ENCODE results near the gene TRAP1.

Gene TRAP1

GRCh38 chr16:3625331-3625730 is 92.0 kb downstream of the TRAP1 start:
- DNase-seq (ENCODE audit: extremely low spot score), result no peak
- no peak for TF ChIP-seq FOXM1 (IDR thresholded peaks at IDR 0.05; ENCODE audit: borderline replicate concordance)
- TF ChIP-seq FOXK2 (IDR thresholded peaks at IDR 0.05), result no peak
- TF ChIP-seq LEF1 (IDR thresholded peaks at IDR 0.05; ENCODE audit: borderline replicate concordance), result no peak
- no peak for TF ChIP-seq ZNF384 (IDR thresholded peaks at IDR 0.05)
- no peak for TF ChIP-seq L3MBTL2 (conservative IDR thresholded peaks at IDR 0.05)
- no peak for TF ChIP-seq FOXA1 (IDR thresholded peaks at IDR 0.05)
- TF ChIP-seq, protein P1, sequence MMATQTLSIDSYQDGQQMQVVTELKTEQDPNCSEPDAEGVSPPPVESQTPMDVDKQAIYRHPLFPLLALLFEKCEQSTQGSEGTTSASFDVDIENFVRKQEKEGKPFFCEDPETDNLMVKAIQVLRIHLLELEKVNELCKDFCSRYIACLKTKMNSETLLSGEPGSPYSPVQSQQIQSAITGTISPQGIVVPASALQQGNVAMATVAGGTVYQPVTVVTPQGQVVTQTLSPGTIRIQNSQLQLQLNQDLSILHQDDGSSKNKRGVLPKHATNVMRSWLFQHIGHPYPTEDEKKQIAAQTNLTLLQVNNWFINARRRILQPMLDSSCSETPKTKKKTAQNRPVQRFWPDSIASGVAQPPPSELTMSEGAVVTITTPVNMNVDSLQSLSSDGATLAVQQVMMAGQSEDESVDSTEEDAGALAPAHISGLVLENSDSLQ (IDR thresholded peaks at IDR 0.05), result no peak
- no peak for TF ChIP-seq ELF4 (IDR thresholded peaks at IDR 0.05)
- ChIA-PET POLR2A (no interaction called here), CTCF (no interaction called here)

DNA sequence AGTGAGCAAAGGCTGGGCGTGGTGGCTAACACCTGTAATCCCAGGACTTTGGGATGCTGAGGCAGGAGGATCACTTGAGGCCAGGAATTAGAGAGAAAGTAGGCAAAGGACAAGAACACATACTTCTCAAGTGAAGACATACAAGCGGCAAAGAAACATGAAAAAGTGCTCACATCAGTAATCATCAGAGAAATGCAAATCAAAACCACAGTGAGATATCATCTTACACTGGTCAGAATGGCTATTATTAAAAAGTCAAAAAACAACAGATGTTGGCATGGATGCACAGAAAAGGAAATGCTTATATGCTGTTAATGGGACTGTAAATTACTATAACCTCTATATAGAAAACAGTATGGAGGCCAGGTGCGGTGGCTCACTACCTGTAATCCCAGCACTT is 93.7 kb downstream of the TRAP1 start:
- POLR2A ChIA-PET, result no interaction called here
- DNase-seq (ENCODE audit: extremely low spot score), result no peak
- CTCF ChIA-PET, result no interaction called here
- TF ChIP-seq BHLHE40 (IDR thresholded peaks at IDR 0.05; ENCODE audit: borderline replicate concordance) (no peak), L3MBTL2 (conservative IDR thresholded peaks at IDR 0.05) (no peak), FOXK2 (IDR thresholded peaks at IDR 0.05) (no peak), TARDBP (IDR thresholded peaks at IDR 0.05) (no peak), ZNF384 (IDR thresholded peaks at IDR 0.05) (no peak), CTBP1 (IDR thresholded peaks at IDR 0.05; ENCODE audit: borderline replicate concordance) (no peak), HDGF (IDR thresholded peaks at IDR 0.05; ENCODE audit: borderline replicate concordance) (no peak), ELF4 (IDR thresholded peaks at IDR 0.05) (no peak), FOXM1 (IDR thresholded peaks at IDR 0.05; ENCODE audit: borderline replicate concordance) (no peak), ARNT (IDR thresholded peaks at IDR 0.05) (no peak), FOXA1 (IDR thresholded peaks at IDR 0.05) (no peak), LEF1 (IDR thresholded peaks at IDR 0.05; ENCODE audit: borderline replicate concordance) (no peak), SUZ12 (IDR thresholded peaks at IDR 0.05) (no peak), NFRKB (IDR thresholded peaks at IDR 0.05) (no peak), SP1 (IDR thresholded peaks at IDR 0.05) (no peak)
- TF ChIP-seq, protein P1 (IDR thresholded peaks at IDR 0.05), result no peak

GRCh38 chr16:3618769-3619141 is 98.6 kb downstream of the TRAP1 start:
- ChIA-PET POLR2A (no interaction called here), CTCF (no interaction called here)
- no peak for DNase-seq (ENCODE audit: extremely low spot score)
- TF ChIP-seq SP1 (IDR thresholded peaks at IDR 0.05) (no peak), BHLHE40 (IDR thresholded peaks at IDR 0.05; ENCODE audit: borderline replicate concordance) (no peak), ELF4 (IDR thresholded peaks at IDR 0.05) (no peak), ARNT (IDR thresholded peaks at IDR 0.05) (no peak)
- TF ChIP-seq, protein P1 (IDR thresholded peaks at IDR 0.05), result no peak

DNA sequence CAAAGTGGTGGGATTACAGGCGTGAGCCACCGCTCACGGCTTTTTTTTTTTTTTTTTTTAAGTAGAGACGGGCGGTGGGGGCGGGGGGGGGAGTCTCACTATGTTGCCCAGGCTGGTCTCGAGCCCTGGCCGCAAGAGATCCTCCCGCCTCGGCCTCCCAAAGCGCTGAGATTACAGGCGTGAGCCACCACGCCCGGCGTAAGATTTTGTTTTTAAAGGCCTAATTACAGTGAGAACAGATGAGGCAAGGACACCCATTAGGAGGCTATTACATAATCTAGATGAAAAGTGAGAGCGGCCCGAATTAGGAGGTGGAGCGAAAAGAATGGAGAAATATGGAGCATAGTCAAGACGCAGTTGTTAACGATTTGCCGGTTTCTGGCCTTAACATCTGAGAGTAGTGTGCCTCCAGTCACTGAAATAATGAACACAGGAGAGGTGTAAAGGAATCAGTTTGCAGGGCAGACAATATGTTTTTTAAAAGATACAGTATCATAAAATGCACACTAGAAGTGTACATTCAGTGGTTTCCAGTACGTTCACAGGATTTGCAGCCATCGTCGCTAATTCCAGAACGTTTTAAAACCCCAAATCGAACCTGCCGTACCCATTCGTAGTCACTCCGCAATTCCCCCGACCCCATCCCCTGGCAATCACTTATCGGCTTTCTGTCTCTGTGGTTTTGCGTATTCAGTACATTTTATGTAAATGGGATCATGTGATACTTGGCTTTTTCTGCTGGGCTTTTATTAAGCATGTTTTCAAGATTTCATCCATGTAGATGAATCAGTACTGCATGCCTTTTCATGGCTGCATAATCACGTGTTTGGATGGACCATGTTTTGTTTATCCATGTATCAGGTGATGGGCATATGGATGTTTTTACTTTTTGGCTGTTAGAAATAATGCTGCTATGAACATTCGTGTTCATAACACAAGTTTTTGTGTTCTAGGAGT is 104.5 kb downstream of the TRAP1 start:
- TF ChIP-seq FOXA1 (IDR thresholded peaks at IDR 0.05) (no peak), ZNF384 (IDR thresholded peaks at IDR 0.05) (no peak; the same call in 1 of the 2 replicates), NFRKB (IDR thresholded peaks at IDR 0.05) (no peak), SP1 (IDR thresholded peaks at IDR 0.05) (no peak), CTBP1 (IDR thresholded peaks at IDR 0.05; ENCODE audit: borderline replicate concordance) (no peak), ELF4 (IDR thresholded peaks at IDR 0.05) (no peak), ARNT (IDR thresholded peaks at IDR 0.05) (no peak), SUZ12 (IDR thresholded peaks at IDR 0.05) (no peak), BHLHE40 (IDR thresholded peaks at IDR 0.05; ENCODE audit: borderline replicate concordance) (no peak), FOXK2 (IDR thresholded peaks at IDR 0.05) (no peak), HDGF (IDR thresholded peaks at IDR 0.05; ENCODE audit: borderline replicate concordance) (no peak), LEF1 (IDR thresholded peaks at IDR 0.05; ENCODE audit: borderline replicate concordance) (no peak), FOXM1 (IDR thresholded peaks at IDR 0.05; ENCODE audit: borderline replicate concordance) (no peak), L3MBTL2 (conservative IDR thresholded peaks at IDR 0.05) (no peak), TARDBP (IDR thresholded peaks at IDR 0.05) (no peak)
- TF ChIP-seq, protein P1 (IDR thresholded peaks at IDR 0.05), result no peak
- no peak for DNase-seq (ENCODE audit: extremely low spot score)
- POLR2A ChIA-PET, result interaction anchor here (1.1 kb wide), 1 partner anchor 56 kb away, joined by 3 read pairs; no protein-coding TSS in a partner anchor
- CTCF ChIA-PET, result no interaction called here

- DNase-seq (ENCODE audit: extremely low spot score), result peak; percentile 100
- TF ChIP-seq NFRKB (IDR thresholded peaks at IDR 0.05), result no peak
- no peak for TF ChIP-seq ARNT (IDR thresholded peaks at IDR 0.05)
- no peak for TF ChIP-seq BHLHE40 (IDR thresholded peaks at IDR 0.05; ENCODE audit: borderline replicate concordance)
- TF ChIP-seq CTBP1 (IDR thresholded peaks at IDR 0.05; ENCODE audit: borderline replicate concordance), result no peak
- TF ChIP-seq, protein P1 (IDR thresholded peaks at IDR 0.05), result no peak
- no peak for TF ChIP-seq ELF4 (IDR thresholded peaks at IDR 0.05)
- no peak for TF ChIP-seq SUZ12 (IDR thresholded peaks at IDR 0.05)
- TF ChIP-seq L3MBTL2 (conservative IDR thresholded peaks at IDR 0.05), result no peak
- no peak for TF ChIP-seq TARDBP (IDR thresholded peaks at IDR 0.05)
- TF ChIP-seq ZNF384 (IDR thresholded peaks at IDR 0.05), result no peak
- no peak for TF ChIP-seq SP1 (IDR thresholded peaks at IDR 0.05)
- TF ChIP-seq HDGF (IDR thresholded peaks at IDR 0.05; ENCODE audit: borderline replicate concordance), result no peak
- no peak for TF ChIP-seq FOXA1 (IDR thresholded peaks at IDR 0.05)
- TF ChIP-seq FOXM1 (IDR thresholded peaks at IDR 0.05; ENCODE audit: borderline replicate concordance), result no peak
- TF ChIP-seq LEF1 (IDR thresholded peaks at IDR 0.05; ENCODE audit: borderline replicate concordance), result no peak
- TF ChIP-seq FOXK2 (IDR thresholded peaks at IDR 0.05), result no peak
- POLR2A ChIA-PET, result interaction anchor here (1.1 kb wide), 1 partner anchor 57 kb away, joined by 3 read pairs; no protein-coding TSS in a partner anchor
- CTCF ChIA-PET, result no interaction called here
Observed at GRCh38 chr16:3611146-3611975, 106.0 kb downstream of the TRAP1 start, which contains the start of gene SLX4. SLX4 (minus strand) TSS chr16:3611606; CDS start chr16:3608964, 2,642 bp downstream.
